NCI-H2081 (cell line): ENCODE data around the gene DLG4.
A peak's percentile ranks its signal among the peaks of the same experiment; 100 is the strongest.

ENCODE experiments used
- DNase-seq, 2 experiments: peaks; one replicate each; lab custom pipeline; 2025; lab: John Stamatoyannopoulos, UW

DLG4 gene

GRCh38 chr17:7229504-7229903, 9.9 kb upstream of the DLG4 start:
- no peak for DNase-seq

- DNase-seq, result no peak
Observed at GRCh38 chr17:7228920-7229319, 9.3 kb upstream of the DLG4 start.

- DNase-seq, result no peak
Observed at GRCh38 chr17:7226721-7227710, 7.4 kb upstream of the DLG4 start.

- DNase-seq, result no peak
Observed at GRCh38 chr17:7225711-7226331, 6.2 kb upstream of the DLG4 start.

- no peak for DNase-seq
Observed at GRCh38 chr17:7224661-7225111, 5.0 kb upstream of the DLG4 start.

GRCh38 chr17:7224110-7224509, 4.5 kb upstream of the DLG4 start:
- DNase-seq, result no peak

GRCh38 chr17:7223375-7223774, 3.7 kb upstream of the DLG4 start:
- DNase-seq, result no peak

- no peak for DNase-seq
Observed at GRCh38 chr17:7222972-7223292, 3.3 kb upstream of the DLG4 start.

GRCh38 chr17:7222093-7222971, 2.7 kb upstream of the DLG4 start:
- DNase-seq, result no peak

GRCh38 chr17:7221278-7222092, 1.8 kb upstream of the DLG4 start:
- no peak for DNase-seq

- peak; percentile 46 to 56 for DNase-seq
Observed at GRCh38 chr17:7220593-7221277, 1.1 kb upstream of the DLG4 start.

GRCh38 chr17:7219229-7219811, 316 bp downstream of the DLG4 start:
- DNase-seq, result no peak

GRCh38 chr17:7218758-7219157, 878 bp downstream of the DLG4 start:
- DNase-seq, result no peak

- DNase-seq, result no peak
Observed at GRCh38 chr17:7218166-7218565, 1.5 kb downstream of the DLG4 start.

- DNase-seq, result peak; percentile 11 to 38
Observed at GRCh38 chr17:7217113-7217987, 2.3 kb downstream of the DLG4 start.

- DNase-seq, result no peak
Observed at GRCh38 chr17:7216242-7217112, 3.2 kb downstream of the DLG4 start.

- no peak for DNase-seq
Observed at GRCh38 chr17:7215652-7216180, 3.9 kb downstream of the DLG4 start.

- no peak for DNase-seq
Observed at GRCh38 chr17:7215136-7215638, 4.4 kb downstream of the DLG4 start.
